Naive thymus-derived CD4-positive, alpha-beta T cell (primary cell): ENCODE data around the gene RASSF5. TPM values are rescaled to one million over a fixed set of nuclear protein-coding genes. Genes with fewer than 3 reads are reported as not detected.

Experiments
- ATAC-seq: fragments of 150-1000 bp; cut with Tn5 transposase; 2 replicates; pipeline ENCODE4 v1.10.0; 2021; ENCODE audit warnings: mild to moderate bottlenecking, moderate library complexity
- CTCF ChIA-PET: fragments of 350-600 bp; sonication (Branson Sonifier 250); formaldehyde crosslinking; loops from one replicate; lab custom pipeline; 2021; ENCODE audit warnings: antibody characterized with exemption; lab: Charles Lee
- POLR2A ChIA-PET: fragments of 350-600 bp; sonication (Branson Sonifier 250); formaldehyde crosslinking; loops from one replicate; lab custom pipeline; 2021; ENCODE audit warnings: antibody characterized with exemption, inconsistent platforms; lab: Charles Lee
- DNase-seq, 9 donors: peaks; one replicate each; pipeline versions ENCODE4 v3.0.0 to v3.0.0-alpha.2; 2020 to 2022; ENCODE audit warnings: mixed read lengths in 1 of 9
- H3K27ac ChIP-seq: one replicate; pipeline ENCODE4 v1.7.0; 2013; ENCODE audit warnings: mild to moderate bottlenecking, low read depth, low read length, moderate library complexity
- H3K27me3 ChIP-seq, 2 donors: one replicate each; pipeline ENCODE4 v1.7.0; 2013; ENCODE audit warnings: low read length in 2 of 2, mild to moderate bottlenecking in 2 of 2, moderate library complexity in 2 of 2; ENCODE audit not compliant: control insufficient read depth in 2 of 2, insufficient read depth in 2 of 2
- H3K36me3 ChIP-seq, 3 experiments: 1 replicate in 2 of 3; 2 replicates in 1 of 3; pipeline ENCODE4 v1.7.0; 2013; ENCODE audit warnings: low read length in 3 of 3, mild to moderate bottlenecking in 3 of 3, moderate library complexity in 1 of 3; ENCODE audit not compliant: insufficient read depth in 3 of 3, control insufficient read depth in 2 of 3
- H3K4me1 ChIP-seq, 2 donors: one replicate each; pipeline ENCODE4 v1.7.0; 2013; ENCODE audit warnings: low read length in 2 of 2, mild to moderate bottlenecking in 2 of 2, moderate library complexity in 1 of 2; ENCODE audit not compliant: control insufficient read depth in 2 of 2, insufficient read depth in 2 of 2
- H3K4me3 ChIP-seq: 2 replicates; pipeline ENCODE4 v1.7.0; 2013; ENCODE audit warnings: mild to moderate bottlenecking, low read length
- H3K9me3 ChIP-seq, 3 experiments: 1 replicate in 2 of 3; 2 replicates in 1 of 3; pipeline ENCODE4 v1.7.0; 2013; ENCODE audit warnings: low read length in 3 of 3; ENCODE audit not compliant: control insufficient read depth in 2 of 3
- H3K27ac Mint-ChIP-seq, 9 donors: one replicate each; pipeline ENCODE4 v1.8.0; 2020 to 2022; ENCODE audit warnings: mixed read lengths in 9 of 9, mild to moderate bottlenecking in 8 of 9, moderate library complexity in 5 of 9, inconsistent platforms in 2 of 9
- H3K27me3 Mint-ChIP-seq, 5 donors: one replicate each; pipeline ENCODE4 v1.8.0; 2021 to 2022; ENCODE audit warnings: mixed read lengths in 5 of 5, mild to moderate bottlenecking in 1 of 5
- H3K36me3 Mint-ChIP-seq, 5 donors: one replicate each; pipeline ENCODE4 v1.8.0; 2020 to 2022; ENCODE audit warnings: mixed read lengths in 5 of 5, mild to moderate bottlenecking in 3 of 5, inconsistent platforms in 1 of 5
- H3K4me1 Mint-ChIP-seq, 7 donors: one replicate each; pipeline ENCODE4 v1.8.0; 2020 to 2022; ENCODE audit warnings: mixed read lengths in 7 of 7, mild to moderate bottlenecking in 3 of 7, inconsistent platforms in 1 of 7
- H3K4me3 Mint-ChIP-seq, 10 donors: one replicate each; pipeline ENCODE4 v1.8.0; 2020 to 2022; ENCODE audit warnings: mild to moderate bottlenecking in 10 of 10, mixed read lengths in 10 of 10, moderate library complexity in 6 of 10, inconsistent platforms in 2 of 10
- H3K9me3 Mint-ChIP-seq, 11 donors: one replicate each; pipeline ENCODE4 v1.8.0; 2020 to 2022; ENCODE audit warnings: mixed read lengths in 11 of 11, mild to moderate bottlenecking in 4 of 11, inconsistent platforms in 1 of 11, moderate library complexity in 1 of 11
- intact Hi-C, 2 donors: fragments of 100-400 bp; cut with micrococcal nuclease; formaldehyde crosslinking; loops; one replicate each; pipeline ENCODE4 v1.15.1; 2023
- polyA plus RNA-seq, 2 donors: library from polyadenylated mRNA; unstranded; fragments of 300-500 nt; fragmentation: Illumina TruSeq; gene quantifications; one replicate each; pipeline ENCODE4 v1.2.3, GENCODE V29; 2021
- total RNA-seq, 6 experiments: library from RNA in 5 of 6; stranded (reverse) in 5 of 6; gene quantifications; 1 replicate in 5 of 6; 2 replicates in 1 of 6; pipeline ENCODE4 v1.2.3 and lab custom pipeline; 2021 to 2026

RASSF5 gene
- total and polyA plus RNA-seq, 7 experiments from 2014 or later = 155 to 416 (median 227) TPM

GRCh38 chr1:206508130-206508889 is 979 bp downstream of the RASSF5 start:
- Mint-ChIP-seq H3K27ac (peak overlapping the region in 4 of 9 donors; percentile 9 to 51 (median 31)), H3K27me3 (peaks cover 12 to 30% (median 18%) of the 10 kb centered on the region in 5 donors), H3K36me3 (peaks cover 0 to 18% (median 0%) of the 10 kb centered on the region in 5 donors), H3K9me3 (no peaks in the 10 kb centered on the region), H3K4me3 (peak overlapping the region; percentile 63 to 85 (median 76)), H3K4me1 (peaks cover 8 to 59% (median 28%) of the 10 kb centered on the region in 7 donors)
- Histone ChIP-seq H3K4me1 (peaks cover 8 to 29% of the 10 kb centered on the region in 2 donors), H3K9me3 (no peaks in the 10 kb centered on the region), H3K4me3 (peak overlapping the region; percentile 58), H3K27me3 (no peaks in the 10 kb centered on the region), H3K27ac (no peak overlapping the region), H3K36me3 (no peaks in the 10 kb centered on the region)
- ChIA-PET CTCF (interaction anchor here (1.6 kb wide), 1 partner anchor 37 kb away, joined by 5 read pairs; the partner anchor contains the start of gene IKBKE), POLR2A (interaction anchor here (1.4 to 1.8 kb wide), 3 partner anchors 10 to 39 kb away, joined by 3 to 5 read pairs (median 5); no protein-coding TSS in a partner anchor)
- no peak for DNase-seq
- no peak for ATAC-seq
- intact Hi-C loops = no loop called here

DNA sequence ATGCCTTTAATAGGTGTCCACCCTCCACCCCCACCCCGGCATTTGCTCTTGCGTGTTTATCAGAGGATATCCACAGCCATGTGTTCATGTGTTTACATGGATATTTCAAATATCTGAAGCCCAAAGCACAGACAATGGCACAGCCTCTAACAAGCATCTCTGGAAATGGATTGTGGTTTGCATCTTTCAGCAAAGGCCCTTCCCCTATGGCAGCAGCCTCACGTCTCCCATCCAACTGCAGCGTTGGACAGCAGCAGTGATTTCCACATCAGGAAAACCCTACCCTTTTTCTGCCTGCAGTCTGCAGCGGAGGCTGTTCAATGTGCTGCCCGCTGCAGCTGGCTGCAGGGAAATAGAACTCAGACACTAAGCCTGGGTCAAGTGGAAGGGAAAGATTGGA is 1.6 kb downstream of the RASSF5 start:
- CTCF ChIA-PET = no interaction called here
- Histone ChIP-seq H3K4me1 (peaks cover 8 to 26% of the 10 kb centered on the region in 2 donors), H3K27ac (no peak overlapping the region), H3K27me3 (no peaks in the 10 kb centered on the region), H3K4me3 (no peak overlapping the region), H3K36me3 (no peaks in the 10 kb centered on the region), H3K9me3 (no peaks in the 10 kb centered on the region)
- Mint-ChIP-seq H3K9me3 (no peaks in the 10 kb centered on the region), H3K36me3 (peaks cover 0 to 15% (median 0%) of the 10 kb centered on the region in 5 donors), H3K27me3 (peaks cover 12 to 30% (median 18%) of the 10 kb centered on the region in 5 donors), H3K4me1 (peaks cover 8 to 55% (median 27%) of the 10 kb centered on the region in 7 donors), H3K27ac (peak overlapping the region in 2 of 9 donors; percentile 17 to 45), H3K4me3 (peak overlapping the region; percentile 63 to 85 (median 76))
- POLR2A ChIA-PET = interaction anchor here (0.7 kb wide), 1 partner anchor 461 kb away, joined by 3 read pairs; no protein-coding TSS in a partner anchor
- intact Hi-C loops = no loop called here
- ATAC-seq = no peak
- DNase-seq = no peak

- ATAC-seq (no peak), DNase-seq (no peak)
- no peaks in the 10 kb centered on the region for H3K27me3 ChIP-seq
- H3K27me3 Mint-ChIP-seq = peaks cover 12 to 30% (median 18%) of the 10 kb centered on the region in 5 donors
- H3K27ac Mint-ChIP-seq = peak overlapping the region in 1 of 9 donors; percentile 51
- ChIA-PET POLR2A (interaction anchor here (0.7 kb wide), 1 partner anchor 460 kb away, joined by 3 read pairs; no protein-coding TSS in a partner anchor), CTCF (no interaction called here)
- peak overlapping the region in 1 of 10 donors; percentile 60 for H3K4me3 Mint-ChIP-seq
- no peaks in the 10 kb centered on the region for H3K36me3 ChIP-seq
- peaks cover 0 to 9% (median 0%) of the 10 kb centered on the region in 5 donors for H3K36me3 Mint-ChIP-seq
- no peaks in the 10 kb centered on the region for H3K9me3 Mint-ChIP-seq
- H3K4me1 Mint-ChIP-seq = peaks cover 8 to 49% (median 26%) of the 10 kb centered on the region in 7 donors
- H3K27ac ChIP-seq = no peak overlapping the region
- intact Hi-C loops = no loop called here
- H3K4me1 ChIP-seq = peaks cover 8 to 19% of the 10 kb centered on the region in 2 donors
- H3K4me3 ChIP-seq = no peak overlapping the region
- H3K9me3 ChIP-seq = no peaks in the 10 kb centered on the region
Observed at GRCh38 chr1:206509612-206510257, 2.4 kb downstream of the RASSF5 start.

- peaks cover 8 to 15% of the 10 kb centered on the region in 2 donors for H3K4me1 ChIP-seq
- no peak overlapping the region for H3K4me3 ChIP-seq
- peaks cover 4 to 44% (median 21%) of the 10 kb centered on the region in 7 donors for H3K4me1 Mint-ChIP-seq
- intact Hi-C loops = no loop called here
- no peak overlapping the region for H3K27ac Mint-ChIP-seq
- peaks cover 0 to 5% (median 0%) of the 10 kb centered on the region in 5 donors for H3K36me3 Mint-ChIP-seq
- DNase-seq (no peak), ATAC-seq (no peak)
- ChIA-PET POLR2A (no interaction called here), CTCF (no interaction called here)
- H3K27me3 ChIP-seq = no peaks in the 10 kb centered on the region
- no peaks in the 10 kb centered on the region for H3K9me3 Mint-ChIP-seq
- no peak overlapping the region for H3K27ac ChIP-seq
- peak overlapping the region in 1 of 10 donors; percentile 60 for H3K4me3 Mint-ChIP-seq
- no peaks in the 10 kb centered on the region for H3K9me3 ChIP-seq
- peaks cover 12 to 30% (median 18%) of the 10 kb centered on the region in 5 donors for H3K27me3 Mint-ChIP-seq
- H3K36me3 ChIP-seq = no peaks in the 10 kb centered on the region
Observed at GRCh38 chr1:206510371-206510770, 3.0 kb downstream of the RASSF5 start.

- POLR2A ChIA-PET = no interaction called here
- H3K4me1 ChIP-seq = peaks cover 4 to 11% of the 10 kb centered on the region in 2 donors
- ATAC-seq = no peak
- CTCF ChIA-PET = no interaction called here
- peaks cover 0 to 5% (median 0%) of the 10 kb centered on the region in 5 donors for H3K36me3 Mint-ChIP-seq
- H3K27me3 Mint-ChIP-seq = peaks cover 12 to 24% (median 18%) of the 10 kb centered on the region in 5 donors
- H3K27ac ChIP-seq = no peak overlapping the region
- H3K27ac Mint-ChIP-seq = no peak overlapping the region
- no peak overlapping the region for H3K4me3 Mint-ChIP-seq
- intact Hi-C loops = no loop called here
- H3K4me3 ChIP-seq = no peak overlapping the region
- no peaks in the 10 kb centered on the region for H3K36me3 ChIP-seq
- H3K9me3 ChIP-seq = no peaks in the 10 kb centered on the region
- no peaks in the 10 kb centered on the region for H3K9me3 Mint-ChIP-seq
- no peaks in the 10 kb centered on the region for H3K27me3 ChIP-seq
- peaks cover 0 to 39% (median 13%) of the 10 kb centered on the region in 7 donors for H3K4me1 Mint-ChIP-seq
- DNase-seq = no peak
Observed at GRCh38 chr1:206511362-206512057, 4.2 kb downstream of the RASSF5 start.
